Lung (tissue), 16 donors: Measurements from ENCODE around the gene ERCC1. TPM values are rescaled to one million over a fixed set of nuclear protein-coding genes. Genes with fewer than 3 reads are reported as not detected.
A peak's percentile ranks its signal among the peaks of the same experiment; 100 is the strongest.

Experiments
- ATAC-seq: fragments of 200-7000 bp; cut with Tn5 transposase; one replicate; pipeline ENCODE4 v1.9.1; 2020; ENCODE audit warnings: moderate number of reproducible peaks; ENCODE audit not compliant: insufficient read depth, low FRiP score
- DNase-seq, 3 donors: peaks; one replicate each; pipeline ENCODE4 v3.0.0-alpha.2; 2013 to 2017
- H3K27ac ChIP-seq, 2 donors: one replicate each; pipeline ENCODE4 v1.5.1; 2013; ENCODE audit warnings: mild to moderate bottlenecking in 2 of 2, moderate library complexity in 2 of 2, control low read depth in 1 of 2, inconsistent platforms in 1 of 2, low read depth in 1 of 2, low read length in 1 of 2
- H3K27me3 ChIP-seq, 3 donors: one replicate each; pipeline ENCODE4 v1.5.1; 2013; ENCODE audit warnings: low read length in 2 of 3; ENCODE audit not compliant: control insufficient read depth in 3 of 3, insufficient read depth in 3 of 3
- H3K36me3 ChIP-seq, 4 donors: one replicate each; pipeline ENCODE4 v1.5.1; 2013; ENCODE audit warnings: low read length in 4 of 4, mild to moderate bottlenecking in 1 of 4, moderate library complexity in 1 of 4; ENCODE audit not compliant: control insufficient read depth in 4 of 4, insufficient read depth in 4 of 4
- H3K4me1 ChIP-seq, 5 donors: one replicate each; pipeline ENCODE4 v1.5.1; 2013; ENCODE audit warnings: low read length in 5 of 5, mild to moderate bottlenecking in 2 of 5, moderate library complexity in 1 of 5; ENCODE audit not compliant: control insufficient read depth in 5 of 5, insufficient read depth in 5 of 5
- H3K4me3 ChIP-seq: one replicate; pipeline ENCODE4 v1.5.1; 2013; ENCODE audit warnings: mild to moderate bottlenecking, control low read depth, moderate library complexity
- H3K9ac ChIP-seq, 2 donors: one replicate each; pipeline ENCODE4 v1.5.1; 2013; ENCODE audit warnings: low read length in 2 of 2, control low read depth in 1 of 2; ENCODE audit not compliant: insufficient read depth in 1 of 2
- H3K9me3 ChIP-seq, 4 donors: one replicate each; pipeline ENCODE4 v1.5.1; 2013; ENCODE audit warnings: low read length in 3 of 4, mild to moderate bottlenecking in 1 of 4, moderate library complexity in 1 of 4; ENCODE audit not compliant: control insufficient read depth in 4 of 4, insufficient read depth in 3 of 4
- WGBS, 2 donors: extraction: QIAGEN DNeasy Blood & Tissue Kit; methylation state at CpG; one replicate each; pipeline ENCODE4 v1.1.7; 2013; 5-methylcytosine and 5-hydroxymethylcytosine counted together
- long read RNA-seq, 5 donors: transcript quantifications; one replicate each; lab custom pipeline, GENCODE V29; 2026
- polyA plus RNA-seq, 2 donors: library from polyadenylated mRNA; stranded (reverse); fragments of 200-250 nt; gene quantifications; one replicate each; pipeline ENCODE4 v1.2.1, GENCODE V29; 2013
- total RNA-seq, 2 donors: library from RNA; depleted of rRNA in 1 of 2; stranded (reverse); fragments of >200 nt in 1 of 2; gene quantifications; one replicate each; pipeline ENCODE4 v1.2.1, GENCODE V29; 2014 to 2021
- TF ChIP-seq, protein P1 (sequence below): IDR thresholded peaks from 2 replicates; pipeline ENCODE4 v1.5.1; 2012; ENCODE audit warnings: mild to moderate bottlenecking; ENCODE audit errors: control extremely low read depth, extremely low read depth
- donor health status: control.
- donor health status: control.
- donor health status: Bipolar disorder and iron deficiency.
- donor health status: healthy.
- donor health status: DM: yes; HTN: yes; CAD: no.

ERCC1 gene
- 10 to 100 TPM; 72.4 to 82.3 TPM for total RNA-seq
- 10 to 100 TPM; 53.2 to 54.0 TPM for polyA plus RNA-seq
- long read RNA-seq, donor 1, transcript ERCC1-202 (10 exons, 3,828 nt) = major isoform, 10 of 24 reads
- long read RNA-seq, donor 1, partial matches to known transcripts = 7 of 24 reads
- long read RNA-seq, donor 1, other reads (novel, unspliced or antisense) = 0 of 24 reads
- long read RNA-seq, donor 2, partial matches to known transcripts = 0 of 11 reads
- long read RNA-seq, donor 2, other reads (novel, unspliced or antisense) = 0 of 11 reads
- long read RNA-seq, donor 3, transcript ERCC1-202 (10 exons, 3,828 nt) = major isoform, 6 of 22 reads
- long read RNA-seq, donor 3, partial matches to known transcripts = 5 of 22 reads
- long read RNA-seq, donor 3, other reads (novel, unspliced or antisense) = 0 of 22 reads
- long read RNA-seq, donor 4, transcript ERCC1-202 (10 exons, 3,828 nt) = major isoform, 8 of 13 reads
- long read RNA-seq, donor 4, partial matches to known transcripts = 0 of 13 reads
- long read RNA-seq, donor 4, other reads (novel, unspliced or antisense) = 0 of 13 reads
- long read RNA-seq, donor 5, transcript ERCC1-202 (10 exons, 3,828 nt) = major isoform, 17 of 41 reads
- long read RNA-seq, donor 5, transcript ERCC1-208 (10 exons, 1,453 nt) = minor isoform, 8 of 41 reads
- long read RNA-seq, donor 5, partial matches to known transcripts = 10 of 41 reads
- long read RNA-seq, donor 5, other reads (novel, unspliced or antisense) = 0 of 41 reads

- H3K36me3 ChIP-seq = peaks cover 2 to 20% (median 8%) of the 10 kb centered on the region in 4 donors
- DNase-seq (peak; percentile 93 to 95 (median 94)), ATAC-seq (peak; percentile 85)
- H3K27me3 ChIP-seq = no peaks in the 10 kb centered on the region
- no peaks in the 10 kb centered on the region for H3K9me3 ChIP-seq
- H3K4me3 ChIP-seq = peak within 1 kb of the TSS; percentile 77
- peak within 1 kb of the TSS; percentile 16 to 63 for H3K9ac ChIP-seq
- H3K4me1 ChIP-seq = peaks cover 0 to 17% (median 5%) of the 10 kb centered on the region in 5 donors
- TF ChIP-seq, protein P1, sequence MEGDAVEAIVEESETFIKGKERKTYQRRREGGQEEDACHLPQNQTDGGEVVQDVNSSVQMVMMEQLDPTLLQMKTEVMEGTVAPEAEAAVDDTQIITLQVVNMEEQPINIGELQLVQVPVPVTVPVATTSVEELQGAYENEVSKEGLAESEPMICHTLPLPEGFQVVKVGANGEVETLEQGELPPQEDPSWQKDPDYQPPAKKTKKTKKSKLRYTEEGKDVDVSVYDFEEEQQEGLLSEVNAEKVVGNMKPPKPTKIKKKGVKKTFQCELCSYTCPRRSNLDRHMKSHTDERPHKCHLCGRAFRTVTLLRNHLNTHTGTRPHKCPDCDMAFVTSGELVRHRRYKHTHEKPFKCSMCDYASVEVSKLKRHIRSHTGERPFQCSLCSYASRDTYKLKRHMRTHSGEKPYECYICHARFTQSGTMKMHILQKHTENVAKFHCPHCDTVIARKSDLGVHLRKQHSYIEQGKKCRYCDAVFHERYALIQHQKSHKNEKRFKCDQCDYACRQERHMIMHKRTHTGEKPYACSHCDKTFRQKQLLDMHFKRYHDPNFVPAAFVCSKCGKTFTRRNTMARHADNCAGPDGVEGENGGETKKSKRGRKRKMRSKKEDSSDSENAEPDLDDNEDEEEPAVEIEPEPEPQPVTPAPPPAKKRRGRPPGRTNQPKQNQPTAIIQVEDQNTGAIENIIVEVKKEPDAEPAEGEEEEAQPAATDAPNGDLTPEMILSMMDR = no peak
- H3K27ac ChIP-seq = peak within 1 kb of the TSS; percentile 97
- WGBS, 2 donors = 0 to 1% methylated on average over 37 of the region's 37 CpGs
Observed at GRCh38 chr19:45423589-45424190, at the start of gene ERCC1. ERCC1 (minus strand) TSS chr19:45423917; CDS start chr19:45423374, 543 bp downstream.

DNA sequence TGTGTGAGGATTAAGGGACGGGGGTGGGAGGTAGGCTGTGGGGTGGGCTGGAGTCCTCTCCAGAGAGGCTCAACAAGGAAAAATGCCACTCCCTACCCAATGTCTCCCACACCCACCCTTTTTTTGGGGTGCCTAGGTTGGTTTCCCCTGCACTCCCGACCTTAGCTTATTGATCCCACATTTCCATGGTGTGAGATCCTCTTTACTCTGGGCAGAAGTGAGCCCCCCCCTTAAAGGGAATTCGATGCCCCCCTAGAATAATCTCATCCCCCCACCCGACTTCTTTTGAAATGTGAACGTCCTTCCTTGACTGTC is 49.6 kb upstream of the ERCC1 start:
- WGBS, 2 donors = 27 to 44% methylated on average over 5 of the region's 5 CpGs
- DNase-seq (no peak), ATAC-seq (no peak)
- no peaks in the 10 kb centered on the region for H3K9me3 ChIP-seq
- TF ChIP-seq, protein P1 = no peak
- peaks cover 0 to 5% (median 0%) of the 10 kb centered on the region in 4 donors for H3K36me3 ChIP-seq
- no peak overlapping the region for H3K4me3 ChIP-seq
- peaks cover 0 to 31% (median 25%) of the 10 kb centered on the region in 3 donors for H3K27me3 ChIP-seq
- peaks cover 0 to 62% (median 6%) of the 10 kb centered on the region in 5 donors for H3K4me1 ChIP-seq
- no peak overlapping the region for H3K9ac ChIP-seq
- no peak overlapping the region for H3K27ac ChIP-seq

DNA sequence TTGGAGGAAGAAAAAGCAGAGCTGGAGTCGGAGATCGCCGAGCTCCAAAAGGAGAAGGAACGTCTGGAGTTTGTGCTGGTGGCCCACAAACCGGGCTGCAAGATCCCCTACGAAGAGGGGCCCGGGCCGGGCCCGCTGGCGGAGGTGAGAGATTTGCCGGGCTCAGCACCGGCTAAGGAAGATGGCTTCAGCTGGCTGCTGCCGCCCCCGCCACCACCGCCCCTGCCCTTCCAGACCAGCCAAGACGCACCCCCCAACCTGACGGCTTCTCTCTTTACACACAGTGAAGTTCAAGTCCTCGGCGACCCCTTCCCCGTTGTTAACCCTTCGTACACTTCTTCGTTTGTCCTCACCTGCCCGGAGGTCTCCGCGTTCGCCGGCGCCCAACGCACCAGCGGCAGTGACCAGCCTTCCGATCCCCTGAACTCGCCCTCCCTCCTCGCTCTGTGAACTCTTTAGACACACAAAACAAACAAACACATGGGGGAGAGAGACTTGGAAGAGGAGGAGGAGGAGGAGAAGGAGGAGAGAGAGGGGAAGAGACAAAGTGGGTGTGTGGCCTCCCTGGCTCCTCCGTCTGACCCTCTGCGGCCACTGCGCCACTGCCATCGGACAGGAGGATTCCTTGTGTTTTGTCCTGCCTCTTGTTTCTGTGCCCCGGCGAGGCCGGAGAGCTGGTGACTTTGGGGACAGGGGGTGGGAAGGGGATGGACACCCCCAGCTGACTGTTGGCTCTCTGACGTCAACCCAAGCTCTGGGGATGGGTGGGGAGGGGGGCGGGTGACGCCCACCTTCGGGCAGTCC is 49.0 kb upstream of the ERCC1 start:
- H3K27ac ChIP-seq = peak overlapping the region in 1 of 2 donors; percentile 34
- TF ChIP-seq, protein P1 = no peak
- WGBS, 2 donors = 18 to 46% methylated on average over 42 to 44 of the region's 44 CpGs
- H3K9me3 ChIP-seq = no peaks in the 10 kb centered on the region
- H3K4me3 ChIP-seq = no peak overlapping the region
- H3K27me3 ChIP-seq = peaks cover 0 to 31% (median 25%) of the 10 kb centered on the region in 3 donors
- peak in 2 of 3 donors; percentile 72 to 80 for DNase-seq
- H3K36me3 ChIP-seq = peaks cover 0 to 5% (median 0%) of the 10 kb centered on the region in 4 donors
- H3K4me1 ChIP-seq = peaks cover 0 to 61% (median 6%) of the 10 kb centered on the region in 5 donors
- H3K9ac ChIP-seq = no peak overlapping the region
- no peak for ATAC-seq
